ENCODE data around the gene ELAVL3.

- TF ChIP-seq, protein P1, sequence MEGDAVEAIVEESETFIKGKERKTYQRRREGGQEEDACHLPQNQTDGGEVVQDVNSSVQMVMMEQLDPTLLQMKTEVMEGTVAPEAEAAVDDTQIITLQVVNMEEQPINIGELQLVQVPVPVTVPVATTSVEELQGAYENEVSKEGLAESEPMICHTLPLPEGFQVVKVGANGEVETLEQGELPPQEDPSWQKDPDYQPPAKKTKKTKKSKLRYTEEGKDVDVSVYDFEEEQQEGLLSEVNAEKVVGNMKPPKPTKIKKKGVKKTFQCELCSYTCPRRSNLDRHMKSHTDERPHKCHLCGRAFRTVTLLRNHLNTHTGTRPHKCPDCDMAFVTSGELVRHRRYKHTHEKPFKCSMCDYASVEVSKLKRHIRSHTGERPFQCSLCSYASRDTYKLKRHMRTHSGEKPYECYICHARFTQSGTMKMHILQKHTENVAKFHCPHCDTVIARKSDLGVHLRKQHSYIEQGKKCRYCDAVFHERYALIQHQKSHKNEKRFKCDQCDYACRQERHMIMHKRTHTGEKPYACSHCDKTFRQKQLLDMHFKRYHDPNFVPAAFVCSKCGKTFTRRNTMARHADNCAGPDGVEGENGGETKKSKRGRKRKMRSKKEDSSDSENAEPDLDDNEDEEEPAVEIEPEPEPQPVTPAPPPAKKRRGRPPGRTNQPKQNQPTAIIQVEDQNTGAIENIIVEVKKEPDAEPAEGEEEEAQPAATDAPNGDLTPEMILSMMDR (IDR thresholded peaks at IDR 0.05): no peak
- no peak for TF ChIP-seq EP300 (IDR thresholded peaks at IDR 0.05)
Observed at GRCh38 chr19:11450570-11451326, 30.1 kb downstream of the ELAVL3 start.

Data from upper lobe of left lung (tissue), 4 donors.